GM12878 (cell line): ENCODE measurements around the gene WWOX. TPM values are rescaled to one million over a fixed set of nuclear protein-coding genes. Genes with fewer than 3 reads are reported as not detected.

Source experiments
- ATAC-seq: fragments of 200-7000 bp; cut with Tn5 transposase; 3 replicates; pipeline ENCODE4 v1.9.1; 2020; ENCODE audit warnings: mild to moderate bottlenecking, moderate library complexity
- BruUV-seq: library from RNA; stranded (reverse); fragments of 400-500 nt; replicated peaks from 2 replicates; lab custom pipeline; 2021; lab: Mats Ljungman, UMichigan
- CTCF ChIA-PET: fragments of 300-600 bp; sonication (Branson Sonifier 250); formaldehyde crosslinking; extraction: SDS; loops from one replicate; lab custom pipeline; 2021; ENCODE audit warnings: inconsistent platforms; lab: Yijun Ruan, JAX
- POLR2A ChIA-PET: fragments of 350-600 bp; formaldehyde crosslinking; extraction: SDS; loops from one replicate; lab custom pipeline; 2021; ENCODE audit warnings: inconsistent platforms; lab: Charles Lee
- RAD21 ChIA-PET: fragments of 300-600 bp; sonication (Branson Sonifier 250); formaldehyde crosslinking; loops from one replicate; lab custom pipeline; 2023; ENCODE audit warnings: antibody characterized with exemption; ENCODE audit not compliant: unreplicated experiment; lab: Charles Lee
- SMC1A ChIA-PET: fragments of 300-600 bp; sonication (Branson Sonifier 250); formaldehyde crosslinking; loops from one replicate; lab custom pipeline; 2023; ENCODE audit not compliant: unreplicated experiment, uncharacterized antibody; lab: Charles Lee
- DNase-seq: peaks from one replicate; pipeline ENCODE4 v3.0.0-alpha.2; 2011; ENCODE audit warnings: low read depth, low spot score
- FAIRE-seq: peaks from 3 replicates; lab custom pipeline; 2011; peaks lifted over from hg19 to GRCh38; lab: Jason Lieb, UNC
- H2AFZ ChIP-seq: 2 replicates; pipeline ENCODE4 v1.6.0; 2011; ENCODE audit warnings: low read depth, low read length, control low read depth; ENCODE audit not compliant: control insufficient read depth
- H3K27ac ChIP-seq: 2 replicates; pipeline ENCODE4 v1.5.1; 2011; ENCODE audit warnings: control low read depth; ENCODE audit not compliant: control insufficient read depth, insufficient read depth
- H3K27me3 ChIP-seq, 2 experiments: replicated peaks in 1 of 2; 2 replicates each; pipeline versions ENCODE4 v1.6.0 to v1.6.1; 2011; ENCODE audit warnings: low read length in 1 of 2; ENCODE audit not compliant: control insufficient read depth in 2 of 2, insufficient read depth in 2 of 2
- H3K36me3 ChIP-seq, 2 experiments: 2 replicates each; pipeline ENCODE4 v1.5.1; 2011; ENCODE audit warnings: low read length in 1 of 2; ENCODE audit not compliant: control insufficient read depth in 2 of 2, insufficient read depth in 2 of 2
- H3K4me1 ChIP-seq: 2 replicates; pipeline ENCODE4 v1.6.1; 2011; ENCODE audit warnings: mild to moderate bottlenecking, low read length, moderate library complexity, mixed read lengths; ENCODE audit not compliant: control insufficient read depth, insufficient read depth
- H3K4me2 ChIP-seq: 2 replicates; pipeline ENCODE4 v1.6.0; 2011; ENCODE audit warnings: control low read depth; ENCODE audit not compliant: control insufficient read depth, insufficient read depth
- H3K4me3 ChIP-seq: fragments of 200-600 bp; sonication (generic); 2 replicates; pipeline ENCODE4 v1.5.1; 2016
- H3K79me2 ChIP-seq: 2 replicates; pipeline ENCODE4 v1.6.0; 2011; ENCODE audit warnings: low read length; ENCODE audit not compliant: control insufficient read depth, insufficient read depth
- H3K9ac ChIP-seq: 2 replicates; pipeline ENCODE4 v1.8.0; 2011; ENCODE audit warnings: low read length, control low read depth, mixed read lengths; ENCODE audit not compliant: control insufficient read depth, insufficient read depth
- H3K9me3 ChIP-seq: replicated peaks from 3 replicates; pipeline ENCODE4 v1.5.1; 2011; ENCODE audit warnings: mild to moderate bottlenecking, low read length; ENCODE audit not compliant: control insufficient read depth, insufficient read depth
- H4K20me1 ChIP-seq: 2 replicates; pipeline ENCODE4 v1.6.0; 2011; ENCODE audit not compliant: control insufficient read depth, insufficient read depth
- ATF3 ChIP-seq: IDR thresholded peaks from 2 replicates; pipeline ENCODE4 v1.6.1; 2011; ENCODE audit warnings: low read depth, mild to moderate bottlenecking, low read length, moderate library complexity, borderline replicate concordance; ENCODE audit errors: extremely low read depth
- CHD4 ChIP-seq: fragments of 200-600 bp; sonication (generic); IDR thresholded peaks from 2 replicates; pipeline ENCODE4 v1.6.1; 2016; ENCODE audit warnings: mild to moderate bottlenecking
- E2F4 ChIP-seq: IDR thresholded peaks from 2 replicates; pipeline ENCODE4 v1.6.1; 2012; ENCODE audit warnings: low read depth, low read length, improper control_type of control experiment
- HDAC6 ChIP-seq: fragments of 200-600 bp; sonication (generic); IDR thresholded peaks from one replicate; pipeline ENCODE4 v1.8.0; 2017; ENCODE audit warnings: antibody characterized with exemption; ENCODE audit not compliant: unreplicated experiment
- IKZF2 ChIP-seq, 2 experiments: fragments of 450-650 bp; IDR thresholded peaks; 2 replicates each; pipeline ENCODE4 v1.6.1; 2017; ENCODE audit warnings: mild to moderate bottlenecking in 2 of 2, moderate library complexity in 2 of 2
- MAX ChIP-seq: IDR thresholded peaks from 2 replicates; pipeline ENCODE4 v1.6.1; 2012; ENCODE audit warnings: low read depth, low read length, improper control_type of control experiment
- MTA2 ChIP-seq: fragments of 450-650 bp; IDR thresholded peaks from 2 replicates; pipeline ENCODE4 v1.6.1; 2016; ENCODE audit warnings: low read depth, mild to moderate bottlenecking, moderate library complexity
- SIN3A ChIP-seq: IDR thresholded peaks from 2 replicates; pipeline ENCODE4 v1.6.1; 2012; ENCODE audit warnings: low read depth, low read length, improper control_type of control experiment
- SMARCA5 ChIP-seq: fragments of 450-650 bp; IDR thresholded peaks from 2 replicates; pipeline ENCODE4 v1.6.1; 2017; ENCODE audit warnings: mild to moderate bottlenecking
- TARDBP ChIP-seq: IDR thresholded peaks from 2 replicates; pipeline ENCODE4 v1.6.1; 2016; ENCODE audit warnings: borderline replicate concordance
- ZNF207 ChIP-seq: fragments of 450-650 bp; IDR thresholded peaks from 2 replicates; pipeline ENCODE4 v1.6.1; 2014; ENCODE audit warnings: antibody characterized with exemption, mild to moderate bottlenecking, borderline replicate concordance
- WGBS: methylation state at CpG from one replicate; pipeline ENCODE4 v1.1.6; 2016; ENCODE audit warnings: low lambda C conversion rate; ENCODE audit not compliant: insufficient replicate concordance, insufficient coverage; ENCODE audit errors: missing lambda C conversion rate; 5-methylcytosine and 5-hydroxymethylcytosine counted together
- in situ Hi-C: fragments of 300-500 bp; cut with MboI; formaldehyde crosslinking; loops from 9 replicates; pipeline ENCODE4 v1.14.3; 2018; ENCODE audit warnings: mixed read lengths
- intact Hi-C: fragments of 100-400 bp; cut with micrococcal nuclease; formaldehyde crosslinking; loops from one replicate; pipeline ENCODE4 v1.14.2; 2022; ENCODE audit not compliant: unreplicated experiment
- polyA plus RNA-seq, 11 experiments: library from polyadenylated mRNA; depleted of rRNA in 4 of 11; unstranded in 6 of 11; stranded (reverse) in 5 of 11; fragments of >200 nt; fragmentation: Nextera tagmentation in 4 of 11; fragmentation: Illumina TruSeq in 1 of 11; extraction: Ambion mirVana in 4 of 11; extraction: Trizol in 1 of 11; gene quantifications; 1 replicate in 1 of 11; 2 replicates in 10 of 11; pipeline versions ENCODE4 v1.2.1 to v1.2.3, GENCODE V29; 2011 to 2016; ENCODE audit warnings: inconsistent platforms in 2 of 11, missing spikeins in 2 of 11, low read depth in 1 of 11
- total RNA-seq, 4 experiments: library from RNA; depleted of rRNA in 3 of 4; stranded (reverse); fragments of >200 nt in 3 of 4; fragmentation: Illumina TruSeq in 1 of 4; extraction: Trizol in 1 of 4; gene quantifications; 2 replicates each; pipeline versions ENCODE4 v1.2.1 to v1.2.3, GENCODE V29; 2013 to 2021

WWOX gene
- total and polyA plus RNA-seq, 10 of the 15 experiments (the other 5 are each of a cell fraction or from before 2014, with no cell fraction given), result 2.8 to 24.4 (median 17.8) TPM

GRCh38 chr16:78060809-78061208 is 38.6 kb upstream of the WWOX start:
- H3K27me3 ChIP-seq, result no peaks in the 10 kb centered on the region; a peak in 1 of 4 replicates
- no TSS peak for BruUV-seq
- FAIRE-seq (no peak), DNase-seq (no peak), ATAC-seq (no peak)
- ChIA-PET RAD21 (interaction anchor here (1.2 kb wide), 1 partner anchor 38 kb away, joined by 3 read pairs; no protein-coding TSS in a partner anchor), SMC1A (no interaction called here), CTCF (interaction anchor here (1.2 to 3.3 kb wide), 4 partner anchors 10 to 384 kb away, joined by 3 to 10 read pairs (median 4); partner anchors contain the start of gene WWOX), POLR2A (interaction anchor here (0.6 kb wide), 1 partner anchor 15 kb away, joined by 4 read pairs; no protein-coding TSS in a partner anchor)
- no peaks in the 10 kb centered on the region for H3K9me3 ChIP-seq
- no peaks in the 10 kb centered on the region for H4K20me1 ChIP-seq
- H2AFZ ChIP-seq, result no peak overlapping the region
- no peaks in the 10 kb centered on the region for H3K4me1 ChIP-seq
- no peak overlapping the region for H3K4me3 ChIP-seq
- WGBS, result 37% methylated on average over 5 of the region's 5 CpGs
- H3K36me3 ChIP-seq, result no peaks in the 10 kb centered on the region
- intact Hi-C loops, result no loop called here
- TF ChIP-seq ATF3 (no peak), HDAC6 (no peak)
- no peak overlapping the region for H3K9ac ChIP-seq
- no peaks in the 10 kb centered on the region for H3K79me2 ChIP-seq
- H3K27ac ChIP-seq, result no peak overlapping the region
- no peak overlapping the region for H3K4me2 ChIP-seq
- in situ Hi-C loops, result no loop called here

- TF ChIP-seq ZNF207 (no peak), MTA2 (no peak), SIN3A (no peak), CHD4 (no peak), IKZF2 (IDR thresholded peaks at IDR 0.05) (no peak), MAX (no peak), TARDBP (no peak), SMARCA5 (no peak), E2F4 (no peak)
- POLR2A ChIA-PET, result no interaction called here
- intact Hi-C loops, result no loop called here
- no TSS peak for BruUV-seq
- in situ Hi-C loops, result no loop called here
- Histone ChIP-seq H3K4me1 (no peaks in the 10 kb centered on the region), H3K36me3 (no peaks in the 10 kb centered on the region), H3K4me2 (no peak overlapping the region), H4K20me1 (no peaks in the 10 kb centered on the region), H3K4me3 (no peak overlapping the region), H3K27ac (no peak overlapping the region), H3K79me2 (no peaks in the 10 kb centered on the region), H3K9ac (no peak overlapping the region), H2AFZ (no peak overlapping the region), H3K27me3 (no peaks in the 10 kb centered on the region; a peak in 1 of 4 replicates), H3K9me3 (no peaks in the 10 kb centered on the region)
- ATAC-seq, result no peak
- RAD21 ChIA-PET, result no interaction called here
- SMC1A ChIA-PET, result no interaction called here
- WGBS, result 30% methylated on average over 4 of the region's 4 CpGs
- no peak for FAIRE-seq
- DNase-seq, result no peak
- CTCF ChIA-PET, result no interaction called here
Observed at GRCh38 chr16:78065319-78065718, 34.1 kb upstream of the WWOX start.
